ENCODE results near the gene EFCC1.
"Not testable (repeated sequence)": the region's sequence is repeated elsewhere in the genome, so short reads cannot be mapped to it uniquely, and the experiment has no call there.

EFCC1 gene

GRCh38 chr3:129085165-129085715, 84.1 kb downstream of the EFCC1 start:
- DNase-seq = no peak

GRCh38 chr3:129085818-129086217, 84.7 kb downstream of the EFCC1 start:
- no peak for DNase-seq

- no peak for DNase-seq
Observed at GRCh38 chr3:129087138-129087702, 86.1 kb downstream of the EFCC1 start.

GRCh38 chr3:129087904-129088303, 86.8 kb downstream of the EFCC1 start:
- peak in 1 of 2 experiments; percentile 25 for DNase-seq

- not testable (repeated sequence) for DNase-seq
Observed at GRCh38 chr3:129088312-129088711, 87.2 kb downstream of the EFCC1 start.
